WERI-Rb-1 (cell line): Measurements from ENCODE around the gene GATA3.

Experiments
- DNase-seq: peaks from one replicate; pipeline ENCODE4 v3.0.0-alpha.2; 2020
- H3K27ac ChIP-seq: fragments of 250-450 bp; sonication (Bioruptor Pico); 2 replicates; pipeline ENCODE4 v1.5.1; 2020; ENCODE audit warnings: mild to moderate bottlenecking, moderate library complexity
- H3K27me3 ChIP-seq: fragments of 250-450 bp; sonication (Bioruptor Pico); 2 replicates; pipeline ENCODE4 v1.5.1; 2021; ENCODE audit warnings: mild to moderate bottlenecking, low read depth, moderate library complexity; ENCODE audit not compliant: insufficient read depth, severe bottlenecking
- H3K36me3 ChIP-seq: fragments of 250-450 bp; sonication (Bioruptor Pico); 2 replicates; pipeline ENCODE4 v1.5.1; 2020; ENCODE audit warnings: mild to moderate bottlenecking, moderate library complexity
- H3K4me3 ChIP-seq: 2 replicates; pipeline ENCODE4 v1.5.1; 2011; ENCODE audit warnings: low read depth, mild to moderate bottlenecking, control low read depth, low read length
- H3K9me3 ChIP-seq: fragments of 250-450 bp; sonication (Bioruptor Pico); 2 replicates; pipeline ENCODE4 v1.5.1; 2021; ENCODE audit warnings: mild to moderate bottlenecking, moderate library complexity; ENCODE audit not compliant: severe bottlenecking
- CTCF ChIP-seq: IDR thresholded peaks from 2 replicates; pipeline ENCODE4 v1.5.1; 2011; ENCODE audit warnings: low read depth, mild to moderate bottlenecking, control low read depth, inconsistent platforms, low read length

Gene GATA3

GRCh38 chr10:8060704-8061121 lies 6.2 kb downstream of the GATA3 start:
- Histone ChIP-seq H3K4me3 (no peak overlapping the region), H3K36me3 (no peaks in the 10 kb centered on the region), H3K27me3 (peaks cover 25% of the 10 kb centered on the region), H3K27ac (no peak overlapping the region), H3K9me3 (no peaks in the 10 kb centered on the region)
- DNase-seq: no peak
- no peak for TF ChIP-seq CTCF

GRCh38 chr10:8061274-8062211 lies 7.1 kb downstream of the GATA3 start:
- DNase-seq: no peak
- H3K27ac ChIP-seq: no peak overlapping the region

GRCh38 chr10:8063128-8063908 lies 8.8 kb downstream of the GATA3 start:
- no peak for TF ChIP-seq CTCF
- H3K9me3 ChIP-seq: no peaks in the 10 kb centered on the region
- DNase-seq: no peak
- H3K27me3 ChIP-seq: peaks cover 31% of the 10 kb centered on the region
- no peak overlapping the region for H3K4me3 ChIP-seq
- no peaks in the 10 kb centered on the region for H3K36me3 ChIP-seq
- H3K27ac ChIP-seq: no peak overlapping the region

More at GRCh38 chr10:8061274-8062211, 7.1 kb downstream of the GATA3 start:
- Histone ChIP-seq H3K4me3 (no peak overlapping the region), H3K36me3 (no peaks in the 10 kb centered on the region), H3K27me3 (peaks cover 25% of the 10 kb centered on the region), H3K9me3 (no peaks in the 10 kb centered on the region)
- no peak for TF ChIP-seq CTCF

GRCh38 chr10:8063935-8064334 lies 9.4 kb downstream of the GATA3 start:
- peaks cover 30% of the 10 kb centered on the region for H3K27me3 ChIP-seq
- H3K27ac ChIP-seq: no peak overlapping the region
- DNase-seq: no peak
- no peaks in the 10 kb centered on the region for H3K9me3 ChIP-seq
- H3K36me3 ChIP-seq: no peaks in the 10 kb centered on the region
- H3K4me3 ChIP-seq: no peak overlapping the region
- no peak for TF ChIP-seq CTCF

GRCh38 chr10:8064436-8064835 lies 9.9 kb downstream of the GATA3 start:
- Histone ChIP-seq H3K4me3 (no peak overlapping the region), H3K27ac (no peak overlapping the region), H3K36me3 (no peaks in the 10 kb centered on the region), H3K27me3 (peaks cover 30% of the 10 kb centered on the region), H3K9me3 (no peaks in the 10 kb centered on the region)
- no peak for DNase-seq
- no peak for TF ChIP-seq CTCF
